HL-60/S4 treated with phorbol 12-myristate 13-acetate at 8.2 ng/mL for 4 days and 3 days (cell line): ENCODE data around the gene EGF.

ENCODE experiments used
- in situ Hi-C: fragments of 300-500 bp; cut with MboI; formaldehyde crosslinking; loops from 2 replicates; pipeline ENCODE4 v1.15.0; 2022; ENCODE audit warnings: low sequenced_read_pairs

Gene EGF

GRCh38 chr4:109953556-109953955 is 40.9 kb downstream of the EGF start:
- in situ Hi-C loops = no loop called here

GRCh38 chr4:109955146-109955545 is 42.5 kb downstream of the EGF start:
- in situ Hi-C loops = no loop called here

GRCh38 chr4:109957227-109957626 is 44.5 kb downstream of the EGF start:
- in situ Hi-C loops = no loop called here

GRCh38 chr4:109959195-109959594 is 46.5 kb downstream of the EGF start:
- in situ Hi-C loops = no loop called here

- in situ Hi-C loops = no loop called here
These were observed 49.7 kb downstream of the EGF start for GRCh38 chr4:109962401-109962800.

GRCh38 chr4:109966891-109967481 is 54.3 kb downstream of the EGF start:
- in situ Hi-C loops = no loop called here

- in situ Hi-C loops = no loop called here
These were observed 55.3 kb downstream of the EGF start for GRCh38 chr4:109967798-109968520.

- in situ Hi-C loops = no loop called here
These were observed 56.4 kb downstream of the EGF start for GRCh38 chr4:109969087-109969486.

- in situ Hi-C loops = no loop called here
These were observed 57.2 kb downstream of the EGF start for GRCh38 chr4:109969919-109970318.

- in situ Hi-C loops = no loop called here
These were observed 60.3 kb downstream of the EGF start for GRCh38 chr4:109972786-109973528.

GRCh38 chr4:109973529-109973905 is 60.8 kb downstream of the EGF start:
- in situ Hi-C loops = no loop called here

- in situ Hi-C loops = loop anchor here (25.0 kb wide), 1 partner anchor 564 kb away; no protein-coding TSS in a partner anchor
These were observed 63.5 kb downstream of the EGF start for GRCh38 chr4:109976189-109976588.

GRCh38 chr4:109977854-109978501 is 65.3 kb downstream of the EGF start:
- in situ Hi-C loops = loop anchor here (25.0 kb wide), 1 partner anchor 566 kb away; no protein-coding TSS in a partner anchor

- in situ Hi-C loops = loop anchor here (25.0 kb wide), 1 partner anchor 567 kb away; no protein-coding TSS in a partner anchor
These were observed 66.2 kb downstream of the EGF start for GRCh38 chr4:109978704-109979454.

GRCh38 chr4:109979920-109980717 is 67.4 kb downstream of the EGF start:
- in situ Hi-C loops = loop anchor here (25.0 kb wide), 1 partner anchor 568 kb away; no protein-coding TSS in a partner anchor

- in situ Hi-C loops = loop anchor here (25.0 kb wide), 1 partner anchor 570 kb away; no protein-coding TSS in a partner anchor
These were observed 69.3 kb downstream of the EGF start for GRCh38 chr4:109981936-109982335.

- in situ Hi-C loops = loop anchor here (25.0 kb wide), 1 partner anchor 570 kb away; no protein-coding TSS in a partner anchor
These were observed 69.8 kb downstream of the EGF start for GRCh38 chr4:109982521-109982920.

- in situ Hi-C loops = loop anchor here (25.0 kb wide), 1 partner anchor 574 kb away; no protein-coding TSS in a partner anchor
These were observed 73.6 kb downstream of the EGF start for GRCh38 chr4:109985993-109986974.
